ENCODE data around the gene ANKRD10.
"Not testable (repeated sequence)": the region's sequence is repeated elsewhere in the genome, so short reads cannot be mapped to it uniquely, and the experiment has no call there.

The ANKRD10 gene
- total RNA-seq = 88.2 to 105 reads per million in 2 donors

DNA sequence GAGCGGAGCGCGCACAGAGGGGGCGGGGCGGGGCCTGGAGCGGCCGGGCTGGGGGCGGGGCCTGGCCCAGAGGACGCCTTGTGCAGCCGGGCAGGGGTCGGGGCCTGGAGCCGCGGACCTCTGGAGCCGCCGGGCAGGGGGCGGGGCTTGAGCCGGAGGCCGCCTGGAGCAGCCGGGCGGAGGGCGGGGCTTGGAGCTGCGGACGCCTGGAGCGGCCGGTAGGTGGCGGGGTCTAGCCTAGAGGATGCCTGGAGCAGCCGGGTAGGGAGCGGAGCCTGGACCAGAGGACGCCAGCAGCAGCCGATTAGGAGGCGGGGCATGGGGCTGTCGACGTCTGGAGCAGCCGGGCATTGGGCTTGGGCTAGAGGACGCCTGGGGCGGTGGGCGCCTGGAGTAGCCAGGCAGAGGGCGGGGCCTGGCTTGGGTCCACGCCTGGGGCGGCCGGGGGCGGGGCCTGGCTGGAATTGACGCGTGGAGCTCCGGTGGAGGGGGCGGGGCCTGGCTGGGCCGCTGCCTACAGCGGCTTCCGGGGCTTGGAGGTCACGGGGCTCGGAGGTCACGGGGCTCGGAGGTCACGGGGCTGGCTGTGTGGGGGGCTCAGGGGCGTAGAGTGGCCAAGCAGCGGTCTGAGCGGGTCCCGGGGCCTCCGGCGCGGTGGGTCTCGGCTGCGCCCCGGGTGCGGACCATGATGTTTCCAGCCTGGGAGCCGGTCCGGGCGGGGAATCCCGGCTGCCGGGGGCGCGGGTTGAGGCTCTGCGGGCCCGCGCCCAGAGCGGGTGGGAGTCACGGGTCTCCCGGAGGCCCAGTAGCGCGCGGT, at the start of gene ANKRD10:
Gene ANKRD10, minus strand, starts transcription at position 13 of the 817 bp plus-strand sequence. CDS start 135 bp downstream, outside the sequence.
- DNase-seq = peak; percentile 89 to 95 (median 90)

DNA sequence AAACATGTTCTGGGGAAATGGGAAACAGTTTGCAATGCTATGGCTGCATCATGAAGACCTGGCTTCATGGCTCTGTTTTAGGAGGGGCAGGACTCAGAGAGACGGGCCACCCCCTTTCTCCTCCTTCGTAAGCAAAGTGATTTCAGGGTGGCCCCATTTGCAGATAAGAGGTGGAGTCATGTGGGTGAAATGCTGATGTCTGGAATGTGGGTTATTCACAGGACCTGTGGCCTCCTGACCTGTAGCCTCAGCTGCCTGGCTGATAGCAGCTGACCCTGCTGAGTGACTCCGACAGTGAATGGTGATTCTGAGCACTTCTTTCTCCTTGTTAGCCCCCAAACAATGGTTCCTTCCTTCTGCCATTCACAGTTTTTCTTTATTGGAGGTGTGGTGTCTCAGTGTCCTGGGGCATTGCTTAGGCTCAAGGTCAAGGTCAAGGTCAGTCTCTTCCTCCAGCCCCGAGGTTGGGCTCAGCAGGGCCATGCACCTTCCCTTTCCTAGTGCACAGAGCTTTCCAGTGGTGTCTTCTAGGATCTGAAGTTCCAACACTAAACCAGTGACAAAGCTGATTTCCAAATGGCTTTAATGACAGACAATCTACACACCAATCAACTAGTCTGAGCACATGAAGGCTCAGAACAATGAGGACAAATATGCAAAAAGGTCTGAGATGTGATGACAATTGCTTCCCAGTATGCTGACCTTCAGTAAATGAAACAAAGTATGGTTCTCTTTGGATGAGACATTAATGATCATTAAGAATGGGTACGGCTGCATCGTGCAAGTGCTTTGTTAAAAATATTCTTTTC, 49.6 kb upstream of the ANKRD10 start:
- peak in 1 of 5 experiments; percentile 5 for DNase-seq

DNA sequence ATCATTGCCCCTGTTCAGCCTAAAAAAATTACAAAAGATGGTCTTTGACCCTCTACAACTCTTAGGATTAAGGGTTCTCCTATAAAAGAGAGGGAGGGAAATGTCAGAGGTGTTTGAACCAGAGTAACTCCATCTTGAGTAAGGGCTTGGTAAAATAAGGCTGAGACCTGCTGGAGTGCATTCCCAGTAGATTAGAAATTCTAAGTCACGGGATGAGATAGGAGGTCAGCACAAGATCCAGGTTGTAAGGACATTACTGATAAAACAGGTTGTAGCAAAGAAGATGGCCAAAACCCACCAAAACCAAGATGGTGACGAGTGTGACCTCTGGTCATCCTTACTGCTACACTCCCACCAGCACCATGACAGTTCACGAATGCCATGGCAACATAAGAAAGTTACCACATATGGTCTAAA, 48.7 kb upstream of the ANKRD10 start:
- no peak for DNase-seq

DNA sequence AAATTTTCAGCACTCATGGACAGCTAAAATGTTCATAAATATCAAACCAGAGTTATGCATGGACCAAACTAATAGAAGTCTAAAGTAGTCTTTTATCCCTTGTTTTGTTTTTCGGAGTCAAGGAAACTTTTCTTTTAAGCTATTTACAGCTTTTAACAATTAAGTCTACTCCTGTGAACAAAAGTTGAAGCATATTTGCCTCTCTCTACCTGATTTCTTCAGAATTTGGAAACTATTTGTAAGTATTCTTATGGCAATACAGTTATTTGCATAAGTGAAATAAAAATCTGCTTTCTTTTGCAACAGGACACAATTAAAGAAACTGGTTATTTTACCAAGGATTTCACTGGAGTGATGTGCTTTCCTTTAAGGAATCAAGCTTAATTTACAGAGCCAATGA, 47.1 kb upstream of the ANKRD10 start:
- DNase-seq = no peak

DNA sequence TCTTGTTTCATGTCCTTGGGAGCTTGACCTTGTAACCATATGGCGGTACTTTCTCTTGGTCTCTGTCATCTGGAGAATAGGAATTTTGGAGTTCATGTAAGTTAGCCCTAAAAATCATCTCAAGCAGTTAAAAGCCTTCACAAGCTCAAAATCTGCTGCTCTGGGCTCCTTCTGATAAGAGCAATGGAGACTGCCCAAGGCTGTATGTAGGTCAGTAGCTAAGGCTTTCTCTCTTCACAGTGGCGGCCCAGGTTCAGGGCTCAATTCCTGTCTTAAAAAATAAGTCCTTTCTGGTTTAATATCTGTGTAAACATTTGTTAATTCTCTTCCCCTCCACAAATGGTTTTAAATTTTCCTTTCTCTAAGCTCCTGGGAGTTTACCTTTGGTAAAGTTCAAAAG, 45.3 kb upstream of the ANKRD10 start:
- DNase-seq = no peak

DNA sequence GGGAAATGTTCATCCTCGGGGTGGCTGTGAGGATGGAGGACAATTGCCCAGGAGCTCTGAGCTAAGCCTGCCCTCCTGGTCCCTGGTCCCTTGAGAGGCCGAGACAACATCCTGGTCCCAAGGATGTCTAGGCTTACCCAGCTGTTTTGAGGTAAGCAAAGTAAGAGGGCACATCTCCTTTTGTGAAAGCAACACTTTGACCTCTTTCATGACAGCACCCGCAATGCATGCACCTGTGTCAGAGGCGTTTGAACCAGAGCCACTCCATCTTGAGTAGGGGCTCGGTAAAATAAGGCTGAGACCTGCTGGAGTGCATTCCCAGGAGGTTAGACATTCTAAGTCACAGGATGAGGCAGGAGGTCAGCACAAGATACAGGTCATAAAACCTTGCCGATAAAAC, 43.1 kb upstream of the ANKRD10 start:
- DNase-seq = no peak

DNA sequence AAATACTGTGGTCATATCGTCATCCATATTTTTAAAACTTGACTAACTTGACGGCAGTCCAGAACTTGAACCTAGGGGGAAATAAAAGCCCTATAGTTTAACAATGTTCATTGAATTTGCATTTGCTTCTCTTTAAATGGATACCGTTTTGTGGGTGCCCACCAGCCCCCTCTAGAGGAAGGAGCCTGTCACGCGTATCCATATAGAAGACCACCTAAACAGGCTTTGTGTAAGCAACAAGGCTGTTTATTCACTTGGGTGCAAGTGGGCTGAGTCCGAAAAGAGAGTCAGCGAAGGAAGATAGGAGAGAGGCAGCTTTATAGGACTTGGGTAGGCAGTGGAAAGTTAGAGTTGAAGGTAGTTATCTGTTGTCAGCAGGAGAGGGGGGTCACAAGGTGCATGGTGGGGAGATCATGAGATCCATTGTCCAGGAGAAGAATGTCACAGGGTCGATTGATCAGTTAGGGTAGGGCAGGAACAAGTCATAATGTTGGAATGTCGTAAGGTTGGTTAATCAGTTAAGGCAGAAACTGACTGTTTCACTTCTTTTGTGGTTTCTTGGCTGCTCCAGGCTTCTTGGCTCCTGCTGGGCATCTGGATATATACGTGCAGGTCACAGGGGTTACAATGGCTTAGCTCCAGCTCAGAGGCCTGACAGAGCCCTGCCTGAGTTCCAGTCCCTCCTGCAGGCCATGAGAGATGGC, 42.5 kb upstream of the ANKRD10 start:
- no peak for DNase-seq

DNA sequence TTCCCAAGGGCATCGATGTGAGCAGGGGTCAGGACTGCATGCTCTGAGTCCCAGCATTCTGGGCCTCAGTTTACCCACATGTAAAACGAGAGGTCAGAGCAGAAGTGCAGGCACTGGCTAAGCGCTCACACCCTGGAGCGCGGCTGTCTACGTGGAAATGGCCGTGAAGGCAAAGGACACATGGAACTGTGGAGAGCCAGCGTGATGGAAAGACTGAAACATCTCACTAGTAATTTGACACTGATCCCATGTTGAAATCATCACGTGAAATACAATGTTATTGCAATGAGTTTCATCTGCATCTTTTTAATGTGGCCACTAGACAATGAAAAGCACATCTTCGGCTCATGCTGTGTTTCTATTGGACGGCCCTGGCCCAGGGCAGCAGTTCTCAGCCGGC, 41.3 kb upstream of the ANKRD10 start:
- not testable (repeated sequence) for DNase-seq

DNA sequence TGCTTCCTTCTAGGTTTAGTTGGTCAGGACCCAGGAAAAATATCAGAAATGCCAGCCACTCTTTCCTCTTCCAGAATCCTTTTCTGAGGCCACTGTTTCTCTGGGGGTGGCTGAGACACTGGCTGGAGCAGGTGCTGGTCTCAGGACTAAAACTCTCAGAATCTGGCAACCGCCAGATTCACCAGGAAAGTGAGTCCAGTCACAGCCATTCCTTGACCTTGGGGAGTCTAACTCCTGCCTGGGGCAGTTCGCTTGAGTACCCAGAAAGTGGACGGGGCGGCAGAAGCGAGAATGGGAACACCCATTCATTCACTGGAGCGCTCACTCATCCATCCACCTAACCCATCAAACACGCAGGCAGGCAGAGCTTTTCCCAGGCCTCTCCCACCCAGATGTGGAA, 40.7 kb upstream of the ANKRD10 start:
- not testable (repeated sequence) for DNase-seq

DNA sequence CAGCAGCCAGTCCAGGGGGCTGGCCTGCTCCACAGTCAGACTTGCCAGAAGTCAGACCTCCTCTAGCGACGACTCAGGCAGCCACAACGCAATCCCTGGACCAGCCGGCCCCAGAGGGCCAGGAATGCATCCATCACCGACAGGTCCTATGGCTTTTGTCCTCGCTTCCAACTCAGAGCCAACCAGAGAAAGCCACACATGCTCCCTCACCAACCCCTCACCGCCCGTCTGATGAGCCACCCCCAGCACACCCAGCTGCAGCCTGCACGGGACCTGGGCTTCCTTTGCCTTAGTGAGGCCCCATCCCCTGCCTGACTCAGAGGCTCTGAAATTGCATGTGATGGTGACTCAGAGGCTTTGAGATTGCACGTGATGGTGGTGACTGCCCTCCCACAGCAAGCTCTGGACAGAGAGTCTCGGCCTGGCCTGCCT, 40.2 kb upstream of the ANKRD10 start:
- DNase-seq = peak in 2 of 5 experiments; percentile 15 to 55

DNA sequence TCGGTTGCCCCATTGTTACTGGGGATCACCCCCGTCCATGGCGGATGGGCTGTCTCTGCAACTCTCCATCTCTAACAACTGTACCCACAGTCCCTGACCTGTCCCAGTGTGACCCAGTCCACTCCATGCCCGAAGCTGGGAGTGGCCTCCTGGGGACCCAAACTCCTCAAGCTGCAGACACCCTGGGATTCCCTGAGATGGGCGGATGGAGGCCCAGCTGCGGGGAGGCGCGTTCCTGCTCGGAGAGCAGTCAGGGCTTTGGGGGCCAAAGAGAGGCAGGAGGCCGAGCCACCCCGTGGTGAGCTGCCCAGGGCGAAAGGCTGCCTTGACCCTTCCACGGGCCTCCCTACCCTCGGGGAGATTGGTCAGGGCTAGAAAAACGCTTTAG, 39.7 kb upstream of the ANKRD10 start:
- DNase-seq = not testable (repeated sequence)

DNA sequence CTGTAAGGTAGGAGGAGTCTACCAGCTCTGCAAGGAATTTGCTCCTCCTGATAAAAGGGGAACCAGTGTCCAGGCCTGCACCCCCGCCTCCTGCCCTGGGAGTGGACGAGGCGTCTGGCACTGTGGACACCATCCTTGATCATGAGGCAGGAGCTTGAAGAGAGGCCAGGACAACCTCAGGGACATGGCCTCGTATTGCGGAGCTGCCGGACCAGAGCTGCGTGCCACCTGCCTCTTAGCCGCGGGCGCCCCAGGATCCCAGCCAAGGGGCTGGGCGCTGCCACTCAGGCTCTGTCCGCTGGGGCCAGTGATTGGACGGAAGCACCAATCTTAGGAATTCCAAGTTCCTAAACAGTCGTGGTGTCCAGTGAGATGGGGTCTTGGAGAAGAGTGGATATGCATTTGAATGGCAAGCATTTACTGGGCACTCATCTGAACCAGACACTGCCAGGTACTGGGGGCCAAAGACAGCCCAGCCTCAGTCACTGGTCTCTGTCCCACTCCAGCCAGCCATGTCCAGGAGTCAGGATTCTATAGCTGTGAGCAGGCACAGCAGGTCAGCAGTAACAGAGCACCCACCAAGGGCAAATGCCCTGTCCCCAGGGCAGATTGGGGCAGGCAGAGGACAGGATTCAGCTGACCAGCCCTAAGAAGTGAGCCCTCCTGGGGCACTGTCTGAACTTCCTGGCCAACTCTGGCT, 39.1 kb upstream of the ANKRD10 start:
- no peak for DNase-seq

DNA sequence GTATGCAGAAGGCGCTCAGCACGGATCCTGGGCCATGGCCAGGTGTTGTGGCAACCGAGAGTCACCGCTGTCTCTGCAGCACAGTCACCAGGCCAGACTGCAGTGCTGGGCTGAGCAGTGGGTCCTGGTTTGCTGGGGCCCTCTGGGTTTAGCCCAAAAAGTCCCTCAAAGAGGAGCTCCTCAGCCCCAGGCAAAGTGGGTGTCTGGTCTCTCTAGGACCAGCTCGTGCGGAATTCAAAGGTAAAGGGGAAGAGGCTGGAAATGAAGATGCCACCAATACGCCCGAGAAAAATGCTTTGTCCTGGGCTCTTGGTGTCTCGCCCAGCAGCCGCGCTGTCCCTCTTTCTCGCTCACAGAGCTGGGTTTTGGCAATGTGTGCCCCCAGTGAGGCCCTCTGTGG, 38.5 kb upstream of the ANKRD10 start:
- no peak for DNase-seq

DNA sequence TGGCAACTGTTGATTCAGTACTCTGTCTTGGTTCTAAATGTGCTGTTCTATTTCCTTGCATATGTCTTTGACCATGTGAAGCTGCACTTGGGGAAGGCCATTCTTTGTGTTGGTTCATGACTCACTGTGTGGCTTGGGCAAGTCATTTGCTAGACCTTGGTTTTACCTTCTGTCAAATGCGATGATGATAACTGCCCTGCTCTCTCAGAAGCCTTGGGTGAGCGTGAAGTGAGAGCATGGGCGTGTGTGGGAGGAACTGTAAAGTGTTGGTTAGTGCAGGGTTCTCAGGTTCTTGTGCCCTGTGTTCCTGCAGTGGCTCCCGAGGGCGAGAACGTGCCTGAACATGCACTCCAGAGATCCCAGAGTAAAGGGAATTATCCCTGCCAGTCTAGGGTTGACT, 37.3 kb upstream of the ANKRD10 start:
- DNase-seq = not testable (repeated sequence)

DNA sequence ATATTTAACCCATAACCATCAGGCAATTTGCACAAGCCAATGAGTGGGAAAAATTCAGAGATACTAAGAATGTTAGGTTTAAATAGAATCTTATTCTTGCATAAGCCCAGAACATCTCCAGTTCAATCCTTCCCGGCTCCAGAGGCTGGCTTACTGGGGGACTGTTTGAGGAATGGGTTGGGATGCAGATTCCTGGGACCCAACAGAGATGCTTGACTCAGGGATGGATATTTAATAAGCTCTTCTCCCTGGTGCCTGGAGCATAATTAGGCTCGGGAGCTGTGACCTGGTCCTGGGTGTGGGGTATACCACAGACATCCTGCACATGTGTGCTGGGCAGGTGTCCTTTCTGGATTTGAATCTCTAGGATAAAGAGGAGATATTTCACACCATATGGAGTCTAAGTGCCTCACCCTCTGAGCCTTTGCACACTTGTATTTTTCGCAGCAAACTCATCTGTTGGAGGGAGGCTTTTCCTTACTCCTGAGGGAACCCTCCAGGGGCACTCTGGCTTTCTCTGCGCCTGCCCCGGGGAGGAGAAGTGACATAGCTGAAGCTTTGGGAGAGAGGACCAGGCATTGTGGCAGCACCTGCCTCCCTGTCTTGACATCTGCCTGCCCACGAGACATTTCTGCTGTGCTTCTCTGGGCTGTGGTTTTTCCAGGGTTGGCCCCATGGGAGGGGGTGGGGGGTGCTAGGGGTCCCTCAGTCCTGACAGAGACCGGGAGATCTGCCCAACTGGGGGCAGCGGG, 36.1 kb upstream of the ANKRD10 start:
- no peak for DNase-seq

DNA sequence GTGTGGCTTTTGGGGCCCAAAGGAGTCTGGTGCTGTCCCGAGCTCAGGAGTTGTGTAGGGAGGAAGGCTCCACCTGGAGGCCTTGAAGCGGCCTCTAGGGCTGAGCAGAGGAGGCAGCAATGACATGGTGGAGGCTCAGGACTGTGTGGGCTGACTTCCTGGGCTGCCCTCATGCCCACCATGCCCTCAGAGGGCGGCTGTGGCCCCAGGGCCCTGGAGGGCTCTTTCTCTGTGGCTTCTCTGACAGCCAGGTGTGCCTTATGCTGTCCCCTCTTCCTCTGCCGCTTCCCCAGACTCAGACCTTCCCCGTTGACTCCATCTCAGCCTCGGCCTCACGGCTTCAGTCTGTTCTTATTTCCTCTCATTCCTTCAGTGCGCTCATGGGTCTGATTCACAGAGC, 35.5 kb upstream of the ANKRD10 start:
- no peak for DNase-seq

DNA sequence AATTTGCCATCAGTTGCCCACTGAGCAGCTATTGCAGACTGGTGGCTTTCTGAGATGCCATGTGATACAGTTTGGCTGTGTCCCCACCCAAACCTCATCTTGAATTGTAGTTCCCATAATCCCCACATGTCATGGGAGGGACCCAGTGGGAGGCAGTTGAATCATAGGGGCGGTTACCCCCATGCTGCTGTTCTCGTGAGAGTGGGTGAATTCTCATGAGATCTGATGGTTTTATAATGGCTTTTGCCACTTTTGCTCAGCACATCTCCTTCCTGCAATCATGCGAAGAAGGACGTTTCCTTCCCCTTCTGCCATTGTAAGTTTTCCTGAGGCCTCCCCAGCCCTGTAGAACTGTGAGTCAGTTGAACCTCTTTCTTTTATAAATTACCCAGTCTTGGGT, 34.8 kb upstream of the ANKRD10 start:
- no peak for DNase-seq

DNA sequence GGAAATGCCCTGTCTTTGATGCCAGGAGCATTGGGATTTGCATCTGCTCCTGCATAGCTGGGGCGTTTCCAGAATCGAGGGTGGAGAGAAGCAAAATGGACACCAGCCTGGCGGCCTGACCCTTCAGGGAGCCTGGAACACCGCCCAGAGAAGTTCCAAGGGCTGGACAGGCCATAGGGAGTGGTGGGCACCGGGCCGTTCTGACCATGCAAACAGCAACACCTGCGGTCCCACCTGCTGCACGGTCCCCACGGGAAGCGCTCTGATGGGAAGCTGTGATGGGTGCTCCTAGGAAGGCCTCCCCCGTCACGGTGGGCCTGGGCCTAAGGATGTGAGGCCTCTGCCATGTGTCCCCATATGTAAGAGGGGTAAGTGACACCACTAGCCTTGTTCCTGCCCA, 34.2 kb upstream of the ANKRD10 start:
- no peak for DNase-seq

DNA sequence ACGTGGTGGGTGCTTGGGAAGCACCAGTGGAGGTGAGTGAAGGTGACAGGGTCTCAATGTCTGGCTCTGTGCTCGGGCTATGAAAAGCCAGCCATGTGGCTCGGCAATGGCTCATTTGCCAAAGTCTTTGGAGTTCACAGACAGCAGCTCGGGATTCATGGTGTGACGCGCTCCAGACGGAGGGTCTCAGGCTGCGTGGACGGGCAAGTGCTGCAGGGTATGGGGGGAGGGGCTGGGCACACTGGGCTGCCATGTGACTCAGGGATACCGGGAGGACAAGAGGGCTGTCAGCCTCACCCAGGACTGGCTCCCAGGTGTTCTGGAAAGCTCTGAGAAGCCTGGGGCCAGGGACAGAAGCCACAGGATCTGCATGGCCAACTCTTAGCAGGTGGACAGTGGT, 32.5 kb upstream of the ANKRD10 start:
- DNase-seq = not testable (repeated sequence)

DNA sequence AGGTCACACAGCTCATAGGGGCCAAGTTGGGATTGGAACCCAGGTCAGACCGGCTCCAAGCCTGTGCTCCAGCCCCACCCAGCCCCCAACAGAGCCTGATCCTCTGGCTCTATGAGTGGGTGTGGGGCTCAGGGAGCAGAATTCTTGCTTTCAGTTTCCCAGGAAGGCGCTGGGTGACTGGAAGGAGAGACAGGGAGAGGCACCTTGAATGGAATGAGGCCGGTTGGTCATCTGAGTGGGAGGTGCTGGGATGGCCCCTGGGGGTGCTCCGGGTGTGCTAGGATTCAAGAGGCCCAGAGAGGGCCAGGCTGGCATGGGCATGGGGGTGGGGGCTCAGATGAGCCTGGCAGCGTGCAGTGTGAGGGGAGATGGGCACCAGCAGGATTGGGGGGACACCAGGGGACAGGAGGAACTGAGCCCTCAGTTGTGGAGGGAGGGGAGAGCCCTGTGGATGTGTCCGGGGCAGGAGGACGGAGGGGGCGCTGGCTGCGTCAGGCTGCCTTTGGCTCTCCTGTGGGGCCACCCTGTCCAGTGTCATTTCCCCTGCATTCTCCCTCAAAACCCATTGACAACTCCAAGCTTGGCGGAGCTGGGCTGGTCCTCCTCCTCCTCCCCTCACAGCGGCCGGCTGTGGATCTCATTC, 31.2 kb upstream of the ANKRD10 start:
- no peak for DNase-seq

Data from T-helper 2 cell (primary cell).